ENCODE results near the gene HOXB13. TPM values are rescaled to one million over a fixed set of nuclear protein-coding genes. Genes with fewer than 3 reads are reported as not detected.

HOXB13 gene
- total RNA-seq, 4 donors from 2014 or later: not detected

DNA sequence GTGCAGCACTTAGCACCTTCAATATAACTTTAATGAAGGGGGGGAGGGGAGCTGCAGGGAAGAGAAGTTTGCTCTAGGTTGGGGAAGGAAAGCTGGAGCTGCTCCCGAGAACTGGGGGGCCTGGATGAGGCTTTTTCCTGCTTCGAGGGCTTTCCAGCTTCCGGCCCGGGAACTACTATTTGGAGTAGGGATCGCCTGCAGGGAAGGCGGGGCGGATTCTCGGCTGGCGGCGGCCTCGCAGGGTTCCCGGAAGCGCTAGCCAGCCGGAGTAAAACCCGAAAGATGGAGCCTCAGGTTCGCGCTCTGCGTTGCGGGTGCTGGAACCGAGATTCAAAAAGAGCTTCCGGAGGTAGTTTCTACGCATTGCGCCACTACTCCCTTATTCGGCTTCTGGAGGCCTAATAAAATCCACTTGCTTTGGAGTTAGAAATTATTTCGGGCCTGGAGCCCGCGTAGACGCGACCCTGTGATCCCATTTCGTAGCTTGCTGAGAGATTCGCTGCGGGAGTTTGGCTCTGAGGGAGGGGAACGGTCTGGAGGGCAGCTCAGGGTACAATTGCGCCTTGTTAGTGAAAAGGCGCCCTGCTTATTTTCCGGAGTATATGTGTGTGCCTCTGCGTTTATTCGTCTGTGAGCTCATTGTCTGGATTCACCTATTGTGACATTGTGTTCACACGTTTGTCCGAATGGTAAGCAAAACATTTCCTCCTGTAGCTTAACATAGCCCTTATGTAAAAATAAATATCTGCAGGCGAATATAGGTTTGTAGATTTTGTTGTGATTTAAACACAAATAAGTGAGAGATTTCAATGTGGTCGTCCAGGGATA is 4.9 kb downstream of the HOXB13 start:
- Histone ChIP-seq H3K4me3 (no peak overlapping the region), H3K27ac (no peak overlapping the region), H3K36me3 (no peaks in the 10 kb centered on the region), H3K4me1 (peaks cover 0 to 52% (median 28%) of the 10 kb centered on the region in 3 donors), H3K9me3 (no peaks in the 10 kb centered on the region), H3K27me3 (peaks cover 100% of the 10 kb centered on the region)
- TF ChIP-seq CTCF (IDR thresholded peaks at IDR 0.05) (no peak), EP300 (IDR thresholded peaks at IDR 0.05) (no peak), POLR2AphosphoS5 (IDR thresholded peaks at IDR 0.05) (no peak), POLR2A (IDR thresholded peaks at IDR 0.05) (no peak)
- WGBS, 2 donors (ENCODE audit: low coverage in 1 of 2): 39 to 40% methylated on average over 9 of the region's 42 CpGs
- ATAC-seq: no peak

DNA sequence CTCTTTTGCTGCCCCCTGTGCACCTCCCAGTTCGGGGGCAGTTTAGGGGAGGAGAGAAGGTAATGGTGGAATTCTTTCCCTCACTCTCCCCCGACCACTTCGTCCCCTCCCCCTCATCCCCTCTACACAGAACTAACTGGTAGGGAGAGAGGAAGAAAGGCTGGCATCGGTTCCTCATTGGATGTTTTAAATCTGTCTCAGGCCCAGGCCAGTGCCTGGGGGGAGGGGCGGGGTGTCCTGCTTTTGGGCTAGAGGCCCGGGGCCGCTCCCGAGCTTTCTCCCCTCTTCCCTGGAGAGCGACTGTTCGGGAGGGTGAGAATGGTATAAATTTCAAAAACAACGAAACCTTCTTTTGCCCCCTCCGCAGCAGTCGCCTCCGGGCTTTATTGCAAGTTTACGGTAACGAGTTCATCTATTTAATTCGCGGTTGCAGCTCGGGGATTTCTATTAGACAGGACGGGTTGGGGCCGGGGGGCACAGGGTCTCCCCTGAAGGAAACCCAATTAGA is 5.6 kb downstream of the HOXB13 start, which contains the start of gene PRAC2:
Gene PRAC2 (plus strand): TSS at position 271 of the 508 bp plus-strand sequence. CDS start 1,226 bp downstream, outside the sequence.
- Histone ChIP-seq H3K9me3 (no peaks in the 10 kb centered on the region), H3K4me1 (peaks cover 0 to 50% (median 26%) of the 10 kb centered on the region in 3 donors), H3K27me3 (peaks cover 100% of the 10 kb centered on the region), H3K36me3 (no peaks in the 10 kb centered on the region), H3K4me3 (no peak within 1 kb of the TSS), H3K27ac (no peak within 1 kb of the TSS)
- no peak for TF ChIP-seq EP300 (IDR thresholded peaks at IDR 0.05)
- no peak for TF ChIP-seq POLR2AphosphoS5 (IDR thresholded peaks at IDR 0.05)
- no peak for TF ChIP-seq POLR2A (IDR thresholded peaks at IDR 0.05)
- TF ChIP-seq CTCF (IDR thresholded peaks at IDR 0.05): no peak
- no peak for ATAC-seq
- WGBS, 2 donors (ENCODE audit: low coverage in 1 of 2): 0 to 5% methylated on average over 1 to 4 of the region's 21 CpGs

DNA sequence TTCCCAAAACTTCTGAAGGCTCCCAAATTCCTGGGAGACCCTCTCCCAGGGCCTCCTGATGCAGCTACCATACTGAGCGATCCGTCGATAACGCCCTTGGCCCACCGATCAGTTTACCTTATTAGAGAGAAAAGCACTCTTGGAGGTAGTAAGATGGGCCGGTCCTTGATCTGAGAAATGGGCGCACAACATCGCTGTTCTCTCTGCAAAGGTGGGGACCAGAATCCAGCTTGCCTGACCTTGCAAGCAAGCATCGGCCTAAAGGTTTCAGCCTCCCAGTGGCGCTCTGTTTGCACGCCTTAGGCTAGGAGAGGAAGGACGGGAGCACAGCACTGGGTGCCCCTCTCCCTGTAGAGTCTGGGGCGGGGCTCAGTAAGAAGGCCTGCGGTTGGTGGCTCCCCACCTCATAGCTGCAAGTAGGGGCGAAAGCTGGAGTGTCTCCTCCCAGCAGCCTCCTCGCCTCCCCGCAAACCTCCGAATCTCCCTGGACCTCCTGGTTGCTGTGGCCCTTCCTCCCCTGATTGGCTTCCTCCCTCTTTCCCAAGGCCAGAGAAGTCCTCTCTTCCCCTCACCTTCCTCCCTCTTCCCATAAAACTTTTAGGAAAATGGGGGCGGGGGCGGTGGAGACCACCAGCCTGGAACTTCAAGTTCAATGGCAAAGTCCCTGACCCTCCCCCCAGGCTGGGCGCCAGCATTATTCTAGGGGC is 6.2 kb downstream of the HOXB13 start, which contains the start of gene PRAC1:
Gene PRAC1 (minus strand): TSS at position 318 of the 707 bp plus-strand sequence. CDS start 126 bp downstream, at position 192.
- no peak within 1 kb of the TSS for H3K27ac ChIP-seq
- H3K9me3 ChIP-seq: no peaks in the 10 kb centered on the region
- peaks cover 100% of the 10 kb centered on the region for H3K27me3 ChIP-seq
- no peaks in the 10 kb centered on the region for H3K36me3 ChIP-seq
- WGBS, 2 donors (ENCODE audit: low coverage in 1 of 2): 13 to 20% methylated on average over 1 to 4 of the region's 21 CpGs
- H3K4me3 ChIP-seq: no peak within 1 kb of the TSS
- TF ChIP-seq EP300 (IDR thresholded peaks at IDR 0.05): no peak
- no peak for TF ChIP-seq POLR2A (IDR thresholded peaks at IDR 0.05)
- no peak for TF ChIP-seq CTCF (IDR thresholded peaks at IDR 0.05)
- TF ChIP-seq POLR2AphosphoS5 (IDR thresholded peaks at IDR 0.05): no peak
- no peak for ATAC-seq
- peaks cover 0 to 49% (median 26%) of the 10 kb centered on the region in 3 donors for H3K4me1 ChIP-seq

GRCh38 chr17:48721009-48721402 is 7.5 kb downstream of the HOXB13 start:
- ATAC-seq: no peak
- 100% methylated on average over 1 of the region's 1 CpG; no CpG with 5 or more reads in 1 of the 2 donors for WGBS, 2 donors (ENCODE audit: low coverage in 1 of 2)
- TF ChIP-seq POLR2A (IDR thresholded peaks at IDR 0.05) (no peak), POLR2AphosphoS5 (IDR thresholded peaks at IDR 0.05) (no peak), EP300 (IDR thresholded peaks at IDR 0.05) (no peak), CTCF (IDR thresholded peaks at IDR 0.05) (no peak)
- no peak overlapping the region for H3K27ac ChIP-seq
- H3K4me1 ChIP-seq: peaks cover 0 to 49% (median 26%) of the 10 kb centered on the region in 3 donors
- H3K27me3 ChIP-seq: peaks cover 100% of the 10 kb centered on the region
- no peaks in the 10 kb centered on the region for H3K36me3 ChIP-seq
- no peak overlapping the region for H3K4me3 ChIP-seq
- no peaks in the 10 kb centered on the region for H3K9me3 ChIP-seq
